ENCODE results near the gene STX16.

Gene STX16

DNA sequence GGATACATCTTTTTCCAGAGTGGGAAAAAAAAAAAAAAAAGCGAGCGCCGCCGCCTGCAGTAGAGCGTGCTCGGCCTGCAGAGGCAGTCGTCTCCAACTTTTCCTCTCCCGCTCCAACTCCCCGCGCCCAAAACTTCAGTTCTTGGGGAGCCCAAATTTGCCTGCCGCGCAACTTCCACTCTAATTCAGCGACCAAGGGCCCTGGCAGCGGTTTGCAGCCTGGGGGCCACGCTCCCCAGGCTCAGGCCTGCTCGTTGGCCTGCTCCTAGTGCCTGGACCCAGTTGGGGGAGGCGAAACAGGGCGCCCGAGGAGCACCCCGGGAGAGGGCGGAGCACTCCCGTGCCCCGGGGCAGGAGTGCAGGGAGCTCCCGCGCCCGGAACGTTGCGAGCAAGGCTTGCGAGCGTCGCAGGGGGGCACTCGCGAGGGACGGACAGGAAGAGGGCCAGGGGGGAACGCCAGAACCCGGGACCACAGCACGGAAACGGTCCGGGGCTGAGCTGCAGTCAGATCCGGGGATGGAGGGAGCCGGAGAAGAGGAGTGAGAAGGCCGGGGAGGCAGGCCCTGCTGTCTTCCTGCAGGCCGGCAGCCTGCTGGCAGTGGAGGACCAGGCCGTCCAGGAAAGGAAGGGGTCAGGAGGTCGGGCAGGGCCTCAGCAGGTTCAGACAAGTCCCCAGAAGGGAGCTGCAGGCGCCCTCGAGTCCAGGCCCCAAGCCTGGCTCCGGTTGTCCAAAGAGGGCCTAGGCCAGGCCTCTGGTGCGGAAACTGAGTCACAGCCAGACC, at the start of gene STX16:
Gene STX16 (plus strand): TSS at position 508 of the 783 bp plus-strand sequence. CDS start 724 bp downstream, outside the sequence.
- no peak for TF ChIP-seq GATA1 (IDR thresholded peaks at IDR 0.05; ENCODE audit: low read depth, low read length)
- peak; percentile 79 for TF ChIP-seq POLR2A (IDR thresholded peaks at IDR 0.05; ENCODE audit: low read length)
- peak; percentile 95 to 97 for DNase-seq

GRCh38 chr20:58602124-58602523, 49.0 kb upstream of the STX16 start:
- DNase-seq = no peak
- TF ChIP-seq GATA1 (IDR thresholded peaks at IDR 0.05; ENCODE audit: low read depth, low read length) = no peak
- no peak for TF ChIP-seq POLR2A (IDR thresholded peaks at IDR 0.05; ENCODE audit: low read length)

DNA sequence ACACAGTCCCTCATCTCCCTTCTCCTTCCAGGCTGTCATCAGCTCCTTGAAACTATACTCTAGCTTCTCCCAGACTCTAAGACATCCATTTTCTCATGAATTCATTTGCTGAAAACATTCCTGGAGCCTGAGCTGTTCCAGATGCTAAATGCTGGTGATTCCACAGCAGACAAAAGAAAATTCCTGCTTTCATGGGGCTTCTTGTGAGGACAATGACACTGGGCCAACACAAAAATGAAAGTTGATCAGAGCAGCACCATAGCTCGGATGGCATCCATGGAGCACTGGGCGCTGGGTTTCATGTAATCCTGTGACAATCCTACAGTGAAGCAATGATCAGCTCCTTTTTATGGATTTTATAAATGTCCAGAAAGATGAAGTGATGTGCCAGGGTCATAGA, 47.4 kb upstream of the STX16 start:
- TF ChIP-seq POLR2A (IDR thresholded peaks at IDR 0.05; ENCODE audit: low read length) (no peak), GATA1 (IDR thresholded peaks at IDR 0.05; ENCODE audit: low read depth, low read length) (no peak)
- no peak for DNase-seq

- TF ChIP-seq GATA1 (IDR thresholded peaks at IDR 0.05; ENCODE audit: low read depth, low read length) (no peak), POLR2A (IDR thresholded peaks at IDR 0.05; ENCODE audit: low read length) (no peak)
- DNase-seq = no peak
Measured at GRCh38 chr20:58604128-58604881, 46.8 kb upstream of the STX16 start.

GRCh38 chr20:58605292-58606065, 45.6 kb upstream of the STX16 start:
- DNase-seq = no peak
- no peak for TF ChIP-seq POLR2A (IDR thresholded peaks at IDR 0.05; ENCODE audit: low read length)
- TF ChIP-seq GATA1 (IDR thresholded peaks at IDR 0.05; ENCODE audit: low read depth, low read length) = no peak

DNA sequence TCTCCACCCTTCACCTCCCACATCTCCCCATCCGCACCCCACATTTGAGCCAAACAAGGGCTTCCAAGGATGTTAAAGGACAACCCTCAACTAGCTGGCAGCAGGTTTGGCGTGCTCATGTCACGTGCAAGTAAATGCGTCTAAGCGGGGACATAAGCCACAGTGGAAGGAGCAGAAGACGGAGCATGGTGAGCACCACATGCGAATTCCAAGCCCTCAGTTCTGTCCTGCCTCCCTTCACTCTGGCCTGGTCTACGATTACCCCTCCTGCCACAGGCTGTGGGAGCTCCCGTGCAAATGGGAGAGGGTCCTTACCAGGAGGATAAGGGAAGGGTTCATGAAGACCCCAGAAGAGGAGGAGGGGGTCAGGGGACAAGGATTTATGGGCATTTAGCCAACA, 44.9 kb upstream of the STX16 start:
- DNase-seq = no peak
- no peak for TF ChIP-seq POLR2A (IDR thresholded peaks at IDR 0.05; ENCODE audit: low read length)
- no peak for TF ChIP-seq GATA1 (IDR thresholded peaks at IDR 0.05; ENCODE audit: low read depth, low read length)

DNA sequence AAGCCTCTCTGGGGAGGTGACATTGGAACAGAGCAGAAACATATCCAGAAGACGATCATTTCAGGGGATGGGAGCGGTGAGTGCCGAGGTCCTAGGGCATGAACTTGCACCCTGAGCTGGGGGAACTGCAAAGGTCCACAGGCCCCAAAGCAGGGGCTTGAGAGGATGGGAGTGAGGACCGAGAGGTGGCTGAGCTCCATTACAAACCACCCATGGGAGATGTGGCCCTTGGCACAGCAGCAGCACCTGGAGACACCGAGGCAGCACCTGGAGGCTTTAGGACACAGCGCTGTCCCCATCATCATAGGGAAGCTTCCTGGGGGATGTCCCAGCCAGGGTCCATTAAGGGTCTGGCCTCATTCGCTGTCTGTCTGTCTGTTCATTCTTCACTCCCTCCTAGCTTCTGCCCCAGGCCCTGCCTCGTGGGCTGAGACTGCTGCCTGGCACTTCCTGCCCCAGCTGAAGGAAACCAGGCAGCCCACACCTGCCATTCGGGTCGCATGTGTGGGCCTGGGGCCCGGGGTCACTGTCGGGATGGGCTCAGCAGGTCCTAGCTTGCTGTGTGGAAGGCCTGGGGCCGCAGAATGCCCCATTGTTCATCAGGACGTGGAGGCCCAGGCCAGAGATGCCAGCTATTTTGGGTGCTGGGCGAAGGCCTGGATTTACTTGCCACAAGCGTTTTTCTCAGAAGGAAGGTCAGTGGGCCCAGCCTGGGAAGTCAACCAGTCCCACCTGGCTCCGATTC, 42.8 kb upstream of the STX16 start:
- no peak for TF ChIP-seq GATA1 (IDR thresholded peaks at IDR 0.05; ENCODE audit: low read depth, low read length)
- no peak for TF ChIP-seq POLR2A (IDR thresholded peaks at IDR 0.05; ENCODE audit: low read length)

GRCh38 chr20:58609026-58609425, 42.1 kb upstream of the STX16 start:
- no peak for TF ChIP-seq GATA1 (IDR thresholded peaks at IDR 0.05; ENCODE audit: low read depth, low read length)
- no peak for TF ChIP-seq POLR2A (IDR thresholded peaks at IDR 0.05; ENCODE audit: low read length)
- no peak for DNase-seq

More for the DNA sequence above, 42.8 kb upstream of the STX16 start:
- no peak for DNase-seq

GRCh38 chr20:58610071-58610800, 40.8 kb upstream of the STX16 start:
- no peak for TF ChIP-seq GATA1 (IDR thresholded peaks at IDR 0.05; ENCODE audit: low read depth, low read length)
- no peak for TF ChIP-seq POLR2A (IDR thresholded peaks at IDR 0.05; ENCODE audit: low read length)
- DNase-seq = no peak

DNA sequence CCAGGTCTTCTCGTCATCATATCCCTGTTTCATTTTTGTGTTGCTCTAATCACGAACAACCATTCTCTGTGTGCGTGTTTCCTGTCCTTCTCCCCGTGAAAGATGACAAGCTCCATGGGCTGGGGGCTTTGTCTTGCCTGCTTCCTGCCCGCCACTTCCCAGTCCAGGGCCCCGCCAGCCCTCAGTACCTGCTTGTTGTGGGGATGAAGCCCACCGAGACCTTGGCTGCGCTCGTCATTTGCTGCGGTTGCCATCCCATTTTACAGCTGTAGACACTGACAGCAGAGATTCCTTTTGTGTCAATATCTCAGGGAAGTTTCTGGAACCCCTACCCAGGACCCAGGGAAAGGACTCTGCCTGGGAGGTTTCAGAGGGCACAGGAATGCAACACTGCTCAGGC, 40.3 kb upstream of the STX16 start:
- TF ChIP-seq POLR2A (IDR thresholded peaks at IDR 0.05; ENCODE audit: low read length) (no peak), GATA1 (IDR thresholded peaks at IDR 0.05; ENCODE audit: low read depth, low read length) (no peak)

DNA sequence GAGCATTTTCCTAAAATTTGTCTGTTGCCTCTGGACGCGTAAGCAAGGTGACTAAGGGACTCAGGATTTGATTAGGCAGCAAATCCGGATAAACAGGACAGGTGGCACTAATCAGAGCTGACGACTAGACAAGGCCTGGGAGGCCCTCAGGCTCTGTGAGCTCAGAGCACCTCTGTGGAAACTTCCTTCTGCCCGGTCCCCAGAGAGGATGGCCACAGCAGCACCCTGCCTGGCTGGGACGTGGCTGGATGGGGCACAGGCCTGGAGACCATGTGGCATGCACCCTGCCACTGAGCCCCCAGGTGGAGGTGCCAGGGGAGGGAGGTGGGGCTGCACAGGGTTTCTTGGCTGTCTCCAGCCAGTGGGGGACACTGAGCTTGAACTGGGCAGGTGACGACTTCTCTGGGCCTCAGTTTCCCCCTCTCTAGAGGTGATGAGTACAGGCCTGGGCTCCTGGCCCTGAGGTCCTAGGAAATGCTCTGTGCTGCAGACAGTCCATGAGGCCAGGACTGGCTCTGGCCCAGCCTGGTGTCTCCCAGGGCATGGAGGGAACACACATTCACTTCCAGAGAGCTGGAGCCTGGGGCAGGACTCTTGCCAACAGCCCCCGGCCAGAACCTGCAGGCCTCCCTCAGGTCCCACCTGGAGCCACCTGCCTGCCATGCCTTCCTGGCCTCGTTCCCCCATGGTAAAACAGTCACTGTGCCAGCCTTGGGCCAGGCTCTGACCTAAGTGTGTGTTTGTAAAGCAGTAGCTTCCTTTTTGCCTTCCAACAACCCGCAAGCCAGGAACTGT, 39.6 kb upstream of the STX16 start:
- no peak for TF ChIP-seq POLR2A (IDR thresholded peaks at IDR 0.05; ENCODE audit: low read length)
- no peak for TF ChIP-seq GATA1 (IDR thresholded peaks at IDR 0.05; ENCODE audit: low read depth, low read length)
- no peak for DNase-seq

More for the DNA sequence above, 40.3 kb upstream of the STX16 start:
- DNase-seq = no peak

DNA sequence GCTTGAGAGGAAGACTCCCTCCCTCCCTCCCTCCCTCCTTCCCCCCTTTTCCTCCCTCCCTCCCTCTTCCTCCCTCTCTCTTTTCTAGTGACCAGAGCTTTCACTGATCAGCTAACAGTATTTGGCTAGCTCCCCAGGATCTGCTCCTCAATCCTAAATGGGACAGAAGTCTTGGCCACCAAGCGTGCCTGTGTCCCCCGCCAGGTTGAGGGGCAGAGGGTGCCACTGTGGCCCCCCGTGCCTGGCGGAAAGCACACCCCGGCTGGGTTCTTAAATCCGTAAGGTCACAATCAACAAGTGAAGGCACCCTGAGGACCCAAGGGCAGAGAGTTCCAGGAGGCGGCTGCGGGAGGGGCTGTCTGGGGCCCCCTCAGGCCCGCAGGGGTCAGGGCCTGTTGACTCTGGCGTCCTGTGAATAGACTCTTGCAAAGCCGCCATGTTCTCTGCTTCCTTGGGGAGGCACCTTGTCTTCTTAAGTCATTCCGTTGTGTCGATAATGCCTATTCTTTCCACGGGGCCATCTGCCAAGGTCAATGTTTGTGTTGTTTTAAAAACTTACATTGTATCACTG, 38.9 kb upstream of the STX16 start:
- no peak for DNase-seq

More for the DNA sequence above, 38.9 kb upstream of the STX16 start:
- TF ChIP-seq POLR2A (IDR thresholded peaks at IDR 0.05; ENCODE audit: low read length) (no peak), GATA1 (IDR thresholded peaks at IDR 0.05; ENCODE audit: low read depth, low read length) (no peak)
